ENCODE results near the gene PLCB1. TPM values are rescaled to one million over a fixed set of nuclear protein-coding genes. Genes with fewer than 3 reads are reported as not detected.
"Not testable (repeated sequence)": the region's sequence is repeated elsewhere in the genome, so short reads cannot be mapped to it uniquely, and the experiment has no call there.

The PLCB1 gene
- total and polyA plus RNA-seq, 2 experiments from 2014 or later = 8.0 to 17.6 TPM

- Histone ChIP-seq H3K27me3 (peaks cover 3% of the 10 kb centered on the region), H3K9me3 (ENCODE audit: low read depth) (no peaks in the 10 kb centered on the region), H3K4me1 (ENCODE audit: low read depth) (no peaks in the 10 kb centered on the region), H3K4me3 (no peak overlapping the region), H3K36me3 (no peaks in the 10 kb centered on the region), H3K27ac (no peak overlapping the region)
- peak in 1 of 2 donors; percentile 49 for DNase-seq (ENCODE audit: low read depth in 1 of 2, low spot score in 1 of 2)
- no peak for TF ChIP-seq CTCF (IDR thresholded peaks at IDR 0.05; ENCODE audit: low read depth, low read length)
Observed at GRCh38 chr20:8095648-8096572, 36.2 kb upstream of the PLCB1 start.

DNA sequence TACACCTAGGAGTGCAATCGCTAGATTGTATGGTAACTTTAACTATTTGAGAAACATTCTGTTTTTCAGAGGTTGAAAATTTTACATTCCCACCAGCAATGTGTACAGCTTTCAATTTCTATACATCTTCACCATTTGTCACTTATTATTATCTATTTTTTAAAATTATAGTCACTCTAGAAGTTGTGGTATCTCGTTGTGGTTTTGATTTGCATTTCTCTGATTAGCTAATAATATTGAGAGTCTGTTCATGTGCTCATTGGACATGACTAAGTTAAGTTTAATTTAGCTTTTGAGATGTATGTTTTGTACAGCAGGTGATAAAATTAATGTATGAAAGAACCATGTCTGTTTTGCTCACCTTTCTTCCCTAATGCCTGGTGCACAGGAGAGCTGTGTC, 34.8 kb upstream of the PLCB1 start:
- peaks cover 3% of the 10 kb centered on the region for H3K27me3 ChIP-seq
- H3K36me3 ChIP-seq = no peaks in the 10 kb centered on the region

DNA sequence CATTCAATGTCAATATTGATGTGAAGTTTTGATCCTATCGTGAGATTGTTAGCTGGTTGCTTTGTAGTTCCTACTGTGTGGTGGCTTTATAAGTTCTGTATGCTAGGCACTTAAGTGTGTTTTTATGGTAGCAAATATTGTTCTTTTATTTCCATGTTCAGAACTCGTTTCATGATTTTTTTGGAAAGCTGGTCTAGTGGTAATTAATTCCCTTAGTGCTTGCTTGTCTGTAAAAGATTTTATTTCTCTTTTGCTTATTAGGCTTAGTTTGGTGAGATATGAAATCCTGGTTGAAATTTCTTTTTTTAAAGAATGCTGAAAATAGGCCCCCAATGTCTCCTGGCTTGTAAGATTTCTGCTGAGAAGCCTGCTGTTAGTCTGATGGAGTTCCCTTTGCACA, 27.8 kb upstream of the PLCB1 start:
- Histone ChIP-seq H3K4me1 (ENCODE audit: low read depth) (no peaks in the 10 kb centered on the region), H3K27me3 (peaks cover 3% of the 10 kb centered on the region), H3K36me3 (no peaks in the 10 kb centered on the region), H3K9me3 (ENCODE audit: low read depth) (no peaks in the 10 kb centered on the region), H3K4me3 (no peak overlapping the region), H3K27ac (no peak overlapping the region)
- no peak for TF ChIP-seq CTCF (IDR thresholded peaks at IDR 0.05; ENCODE audit: low read depth, low read length)
- DNase-seq (ENCODE audit: low read depth in 1 of 2, low spot score in 1 of 2) = no peak

More for the DNA sequence above, 34.8 kb upstream of the PLCB1 start:
- TF ChIP-seq CTCF (IDR thresholded peaks at IDR 0.05; ENCODE audit: low read depth, low read length) = no peak
- DNase-seq (ENCODE audit: low read depth in 1 of 2, low spot score in 1 of 2) = no peak
- no peaks in the 10 kb centered on the region for H3K4me1 ChIP-seq (ENCODE audit: low read depth)
- H3K4me3 ChIP-seq = no peak overlapping the region
- H3K9me3 ChIP-seq (ENCODE audit: low read depth) = no peaks in the 10 kb centered on the region
- H3K27ac ChIP-seq = no peak overlapping the region

GRCh38 chr20:8114612-8115011, 17.5 kb upstream of the PLCB1 start:
- not testable (repeated sequence) for H3K9me3 ChIP-seq (ENCODE audit: low read depth); H3K36me3 ChIP-seq; H3K4me1 ChIP-seq (ENCODE audit: low read depth); DNase-seq (ENCODE audit: low read depth in 1 of 2, low spot score in 1 of 2); H3K27me3 ChIP-seq; H3K27ac ChIP-seq; H3K4me3 ChIP-seq

- Histone ChIP-seq H3K27ac (no peak overlapping the region), H3K27me3 (no peaks in the 10 kb centered on the region), H3K4me3 (no peak overlapping the region), H3K9me3 (ENCODE audit: low read depth) (no peaks in the 10 kb centered on the region), H3K36me3 (no peaks in the 10 kb centered on the region), H3K4me1 (ENCODE audit: low read depth) (no peaks in the 10 kb centered on the region)
- DNase-seq (ENCODE audit: low read depth in 1 of 2, low spot score in 1 of 2) = no peak
- no peak for TF ChIP-seq CTCF (IDR thresholded peaks at IDR 0.05; ENCODE audit: low read depth, low read length)
Observed at GRCh38 chr20:8115436-8115835, 16.6 kb upstream of the PLCB1 start.

DNA sequence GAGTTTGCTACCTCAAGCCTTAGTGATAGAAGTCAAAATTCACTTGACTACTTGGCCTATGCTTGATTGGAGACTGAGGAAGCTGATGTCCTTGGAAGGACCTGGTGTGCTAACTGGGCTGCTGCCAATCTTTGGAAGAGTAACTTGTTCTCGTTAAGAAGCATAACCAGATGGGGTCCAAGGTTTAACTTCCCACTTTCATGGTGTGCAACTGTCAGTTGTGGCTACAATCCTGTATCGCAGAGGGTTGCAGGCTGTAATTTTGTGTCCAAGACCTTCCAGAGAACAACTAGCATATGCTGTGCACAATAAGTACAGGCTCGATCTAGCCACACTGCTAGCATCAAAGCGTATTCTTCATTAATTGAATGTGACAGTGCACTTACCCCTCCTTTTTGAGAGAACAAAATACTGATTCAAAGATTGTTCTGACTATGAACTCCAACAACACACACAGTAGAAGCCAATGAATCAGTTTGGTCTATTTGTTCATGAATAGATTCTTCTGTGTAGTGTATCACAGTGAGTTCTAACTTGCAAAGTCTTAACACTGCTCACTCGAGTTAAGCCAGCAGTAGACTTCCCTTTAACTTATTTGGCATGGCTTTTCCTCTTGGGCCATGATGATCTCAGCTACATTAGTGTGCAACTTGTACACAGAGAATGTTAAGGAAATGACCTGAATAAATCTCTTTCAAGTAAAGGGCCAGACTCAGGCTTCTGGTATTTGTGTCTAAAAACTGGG, 15.8 kb upstream of the PLCB1 start:
- no peaks in the 10 kb centered on the region for H3K9me3 ChIP-seq (ENCODE audit: low read depth)
- no peaks in the 10 kb centered on the region for H3K27me3 ChIP-seq
- H3K27ac ChIP-seq = no peak overlapping the region
- no peak for TF ChIP-seq CTCF (IDR thresholded peaks at IDR 0.05; ENCODE audit: low read depth, low read length)
- no peaks in the 10 kb centered on the region for H3K4me1 ChIP-seq (ENCODE audit: low read depth)
- no peaks in the 10 kb centered on the region for H3K36me3 ChIP-seq
- DNase-seq (ENCODE audit: low read depth in 1 of 2, low spot score in 1 of 2) = peak in 1 of 2 donors; percentile 64
- H3K4me3 ChIP-seq = no peak overlapping the region
